BE2C (cell line): ENCODE data around the gene ERO1B.

ENCODE experiments used
- DNase-seq: peaks from one replicate; pipeline ENCODE4 v3.0.0-alpha.2; 2020
- H3K27me3 ChIP-seq: fragments of 250-450 bp; sonication (Bioruptor Pico); 2 replicates; pipeline ENCODE4 v1.5.1; 2020; ENCODE audit warnings: mild to moderate bottlenecking
- H3K36me3 ChIP-seq: fragments of 250-450 bp; sonication (Bioruptor Pico); 2 replicates; pipeline ENCODE4 v1.5.1; 2020; ENCODE audit warnings: mild to moderate bottlenecking
- H3K4me1 ChIP-seq: fragments of 250-450 bp; sonication (Bioruptor Pico); 2 replicates; pipeline ENCODE4 v1.5.1; 2020
- H3K4me3 ChIP-seq: 2 replicates; pipeline ENCODE4 v1.5.1; 2011; ENCODE audit warnings: low read depth, low read length
- H3K9me3 ChIP-seq: fragments of 250-450 bp; sonication (Bioruptor Pico); 2 replicates; pipeline ENCODE4 v1.5.1; 2020
- CTCF ChIP-seq: IDR thresholded peaks from 2 replicates; pipeline ENCODE4 v1.5.1; 2012; ENCODE audit warnings: mild to moderate bottlenecking, low read depth, low read length

ERO1B gene

GRCh38 chr1:236185687-236186086, 96.1 kb downstream of the ERO1B start:
- no peak for DNase-seq
- Histone ChIP-seq H3K4me3 (no peak overlapping the region), H3K27me3 (no peaks in the 10 kb centered on the region), H3K36me3 (no peaks in the 10 kb centered on the region), H3K4me1 (no peaks in the 10 kb centered on the region), H3K9me3 (no peaks in the 10 kb centered on the region)
- TF ChIP-seq CTCF: no peak

- TF ChIP-seq CTCF: no peak
- DNase-seq: no peak
- Histone ChIP-seq H3K9me3 (no peaks in the 10 kb centered on the region), H3K4me1 (no peaks in the 10 kb centered on the region), H3K27me3 (no peaks in the 10 kb centered on the region), H3K36me3 (no peaks in the 10 kb centered on the region), H3K4me3 (no peak overlapping the region)
Measured at GRCh38 chr1:236181059-236181458, 100.7 kb downstream of the ERO1B start.

- no peak overlapping the region for H3K4me3 ChIP-seq
- no peaks in the 10 kb centered on the region for H3K9me3 ChIP-seq
- H3K4me1 ChIP-seq: no peaks in the 10 kb centered on the region
- no peak for DNase-seq
- H3K27me3 ChIP-seq: no peaks in the 10 kb centered on the region
- no peaks in the 10 kb centered on the region for H3K36me3 ChIP-seq
- TF ChIP-seq CTCF: no peak
Measured at GRCh38 chr1:236179634-236180033, 102.1 kb downstream of the ERO1B start.

GRCh38 chr1:236176337-236177336, 105.1 kb downstream of the ERO1B start:
- Histone ChIP-seq H3K36me3 (no peaks in the 10 kb centered on the region), H3K27me3 (no peaks in the 10 kb centered on the region), H3K4me1 (no peaks in the 10 kb centered on the region), H3K4me3 (no peak overlapping the region), H3K9me3 (no peaks in the 10 kb centered on the region)
- DNase-seq: no peak
- no peak for TF ChIP-seq CTCF

- Histone ChIP-seq H3K9me3 (no peaks in the 10 kb centered on the region), H3K4me3 (no peak overlapping the region), H3K36me3 (no peaks in the 10 kb centered on the region), H3K27me3 (no peaks in the 10 kb centered on the region), H3K4me1 (no peaks in the 10 kb centered on the region)
- no peak for TF ChIP-seq CTCF
- DNase-seq: no peak
Measured at GRCh38 chr1:236175642-236176336, 106.0 kb downstream of the ERO1B start.

GRCh38 chr1:236173174-236173767, 108.5 kb downstream of the ERO1B start:
- Histone ChIP-seq H3K9me3 (no peaks in the 10 kb centered on the region), H3K36me3 (no peaks in the 10 kb centered on the region), H3K4me1 (no peaks in the 10 kb centered on the region), H3K27me3 (no peaks in the 10 kb centered on the region), H3K4me3 (no peak overlapping the region)
- TF ChIP-seq CTCF: no peak
- no peak for DNase-seq
